ENCODE data around the gene SEMA6A. TPM values are rescaled to one million over a fixed set of nuclear protein-coding genes. Genes with fewer than 3 reads are reported as not detected.
"Not testable (repeated sequence)": the region's sequence is repeated elsewhere in the genome, so short reads cannot be mapped to it uniquely, and the experiment has no call there.

SEMA6A gene
- total RNA-seq, 6 experiments from 2014 or later, result 4.5 to 12.0 (median 8.4) TPM

- H3K36me3 ChIP-seq, result no peaks in the 10 kb centered on the region
- H3K27me3 ChIP-seq, result no peaks in the 10 kb centered on the region
- WGBS (ENCODE audit: insufficient coverage, low coverage, low lambda C conversion rate, missing lambda C conversion rate), result 26% methylated on average over 6 of the region's 6 CpGs
- H3K9me3 ChIP-seq, result no peaks in the 10 kb centered on the region
- no peak for DNase-seq
- intact Hi-C loops (cut with DNase I), result no loop called here
- peak in 1 of 4 donors; percentile 41 for ATAC-seq
- H3K4me1 ChIP-seq, result peaks cover 0 to 23% (median 4%) of the 10 kb centered on the region in 4 donors
- no peak overlapping the region for H3K4me3 ChIP-seq
- no peak overlapping the region for H3K27ac ChIP-seq
- TF ChIP-seq, protein P1, sequence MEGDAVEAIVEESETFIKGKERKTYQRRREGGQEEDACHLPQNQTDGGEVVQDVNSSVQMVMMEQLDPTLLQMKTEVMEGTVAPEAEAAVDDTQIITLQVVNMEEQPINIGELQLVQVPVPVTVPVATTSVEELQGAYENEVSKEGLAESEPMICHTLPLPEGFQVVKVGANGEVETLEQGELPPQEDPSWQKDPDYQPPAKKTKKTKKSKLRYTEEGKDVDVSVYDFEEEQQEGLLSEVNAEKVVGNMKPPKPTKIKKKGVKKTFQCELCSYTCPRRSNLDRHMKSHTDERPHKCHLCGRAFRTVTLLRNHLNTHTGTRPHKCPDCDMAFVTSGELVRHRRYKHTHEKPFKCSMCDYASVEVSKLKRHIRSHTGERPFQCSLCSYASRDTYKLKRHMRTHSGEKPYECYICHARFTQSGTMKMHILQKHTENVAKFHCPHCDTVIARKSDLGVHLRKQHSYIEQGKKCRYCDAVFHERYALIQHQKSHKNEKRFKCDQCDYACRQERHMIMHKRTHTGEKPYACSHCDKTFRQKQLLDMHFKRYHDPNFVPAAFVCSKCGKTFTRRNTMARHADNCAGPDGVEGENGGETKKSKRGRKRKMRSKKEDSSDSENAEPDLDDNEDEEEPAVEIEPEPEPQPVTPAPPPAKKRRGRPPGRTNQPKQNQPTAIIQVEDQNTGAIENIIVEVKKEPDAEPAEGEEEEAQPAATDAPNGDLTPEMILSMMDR (IDR thresholded peaks at IDR 0.05), result no peak
- TF ChIP-seq POLR2A (IDR thresholded peaks at IDR 0.05), result no peak
Measured at GRCh38 chr5:116527582-116527981, 47.0 kb downstream of the SEMA6A start.

GRCh38 chr5:116525674-116526073 is 48.9 kb downstream of the SEMA6A start:
- H3K36me3 ChIP-seq, result no peaks in the 10 kb centered on the region
- 71% methylated on average over 3 of the region's 3 CpGs for WGBS (ENCODE audit: insufficient coverage, low coverage, low lambda C conversion rate, missing lambda C conversion rate)
- no peaks in the 10 kb centered on the region for H3K27me3 ChIP-seq
- ATAC-seq, result no peak
- peaks cover 0 to 23% (median 4%) of the 10 kb centered on the region in 4 donors for H3K4me1 ChIP-seq
- intact Hi-C loops (cut with DNase I), result no loop called here
- H3K9me3 ChIP-seq, result no peaks in the 10 kb centered on the region
- no peak for DNase-seq
- H3K27ac ChIP-seq, result no peak overlapping the region
- H3K4me3 ChIP-seq, result no peak overlapping the region
- no peak for TF ChIP-seq POLR2A (IDR thresholded peaks at IDR 0.05)
- TF ChIP-seq, protein P1 (IDR thresholded peaks at IDR 0.05), result no peak

- 54% methylated on average over 2 of the region's 2 CpGs for WGBS (ENCODE audit: insufficient coverage, low coverage, low lambda C conversion rate, missing lambda C conversion rate)
- no peak overlapping the region for H3K27ac ChIP-seq
- H3K9me3 ChIP-seq, result no peaks in the 10 kb centered on the region
- H3K36me3 ChIP-seq, result no peaks in the 10 kb centered on the region
- no peak for TF ChIP-seq POLR2A (IDR thresholded peaks at IDR 0.05)
- TF ChIP-seq, protein P1 (IDR thresholded peaks at IDR 0.05), result no peak
- H3K4me1 ChIP-seq, result peaks cover 0 to 23% (median 4%) of the 10 kb centered on the region in 4 donors
- ATAC-seq, result peak in 3 of 4 donors; percentile 59 to 77 (median 76)
- H3K4me3 ChIP-seq, result no peak overlapping the region
- no peak for DNase-seq
- intact Hi-C loops (cut with DNase I), result no loop called here
- no peaks in the 10 kb centered on the region for H3K27me3 ChIP-seq
Measured at GRCh38 chr5:116524966-116525365, 49.7 kb downstream of the SEMA6A start.

GRCh38 chr5:116524051-116524904 is 50.3 kb downstream of the SEMA6A start:
- no peaks in the 10 kb centered on the region for H3K36me3 ChIP-seq
- H3K9me3 ChIP-seq, result no peaks in the 10 kb centered on the region
- ATAC-seq (no peak), DNase-seq (no peak)
- TF ChIP-seq, protein P1 (IDR thresholded peaks at IDR 0.05), result no peak
- no peak for TF ChIP-seq POLR2A (IDR thresholded peaks at IDR 0.05)
- no peak overlapping the region for H3K27ac ChIP-seq
- 69% methylated on average over 3 of the region's 3 CpGs for WGBS (ENCODE audit: insufficient coverage, low coverage, low lambda C conversion rate, missing lambda C conversion rate)
- H3K4me1 ChIP-seq, result peaks cover 0 to 23% (median 4%) of the 10 kb centered on the region in 4 donors
- H3K4me3 ChIP-seq, result no peak overlapping the region
- intact Hi-C loops (cut with DNase I), result no loop called here
- H3K27me3 ChIP-seq, result no peaks in the 10 kb centered on the region

DNA sequence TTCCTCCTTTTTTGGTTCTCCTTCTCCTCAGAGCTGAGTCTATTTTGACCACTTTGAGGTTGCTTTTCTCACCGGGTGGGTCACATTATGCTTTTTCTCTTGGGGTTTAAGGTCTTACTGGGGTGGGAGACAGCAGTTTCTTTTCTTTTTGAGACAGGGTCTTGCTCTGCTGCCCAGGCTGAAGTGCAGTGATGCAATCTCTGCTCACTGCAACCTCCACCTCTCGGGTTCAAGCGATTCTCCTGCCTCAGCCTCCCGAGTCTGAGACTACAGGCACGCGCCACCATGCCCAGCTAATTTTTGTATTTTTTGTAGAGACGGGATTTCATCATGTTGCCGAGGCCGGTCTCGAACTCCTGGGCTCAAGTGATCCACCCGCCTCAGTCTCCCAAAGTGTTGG is 51.4 kb downstream of the SEMA6A start:
- peaks cover 0 to 22% (median 4%) of the 10 kb centered on the region in 4 donors for H3K4me1 ChIP-seq
- H3K27ac ChIP-seq; H3K36me3 ChIP-seq; intact Hi-C loops (cut with DNase I); H3K27me3 ChIP-seq; H3K9me3 ChIP-seq; DNase-seq; ATAC-seq; H3K4me3 ChIP-seq: not testable (repeated sequence)
- WGBS (ENCODE audit: insufficient coverage, low coverage, low lambda C conversion rate, missing lambda C conversion rate), result 97% methylated on average over 8 of the region's 11 CpGs

Measured in right lobe of liver (tissue), 6 donors.